GM21381 (cell line): ENCODE measurements around the gene PLA2G6.

Source experiments
- ATAC-seq: cut with Tn5 transposase; IDR thresholded peaks from one replicate; pipeline ENCODE4 v1.9.1; 2021; ENCODE audit warnings: mild to moderate bottlenecking, moderate library complexity; ENCODE audit not compliant: unreplicated experiment

The PLA2G6 gene

DNA sequence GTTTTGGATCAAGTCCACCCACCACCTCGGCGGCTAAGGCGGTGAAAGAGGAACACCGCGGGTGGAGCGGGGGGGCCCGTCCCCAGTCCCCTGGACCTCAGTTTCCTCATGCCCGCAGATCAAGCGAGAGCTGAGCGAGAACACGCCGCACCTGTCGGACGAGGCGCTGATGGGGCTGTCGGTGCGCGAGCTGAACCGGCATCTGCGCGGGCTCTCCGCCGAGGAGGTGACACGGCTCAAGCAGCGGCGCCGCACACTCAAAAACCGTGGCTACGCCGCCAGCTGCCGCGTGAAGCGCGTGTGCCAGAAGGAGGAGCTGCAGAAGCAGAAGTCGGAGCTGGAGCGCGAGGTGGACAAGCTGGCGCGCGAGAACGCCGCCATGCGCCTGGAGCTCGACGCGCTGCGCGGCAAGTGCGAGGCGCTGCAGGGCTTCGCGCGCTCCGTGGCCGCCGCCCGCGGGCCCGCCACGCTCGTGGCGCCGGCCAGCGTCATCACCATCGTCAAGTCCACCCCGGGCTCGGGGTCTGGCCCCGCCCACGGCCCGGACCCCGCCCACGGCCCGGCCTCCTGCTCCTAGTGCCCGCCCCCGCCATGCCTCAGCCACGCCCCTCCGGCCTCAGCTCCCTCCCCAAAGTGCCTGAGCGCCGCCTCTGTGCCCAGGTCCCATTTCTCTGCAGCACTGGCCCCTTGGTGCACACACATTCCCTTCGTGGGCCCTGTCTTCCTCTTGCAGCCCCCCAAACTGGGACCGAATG, 32.8 kb upstream of the PLA2G6 start:
- no peak for ATAC-seq

DNA sequence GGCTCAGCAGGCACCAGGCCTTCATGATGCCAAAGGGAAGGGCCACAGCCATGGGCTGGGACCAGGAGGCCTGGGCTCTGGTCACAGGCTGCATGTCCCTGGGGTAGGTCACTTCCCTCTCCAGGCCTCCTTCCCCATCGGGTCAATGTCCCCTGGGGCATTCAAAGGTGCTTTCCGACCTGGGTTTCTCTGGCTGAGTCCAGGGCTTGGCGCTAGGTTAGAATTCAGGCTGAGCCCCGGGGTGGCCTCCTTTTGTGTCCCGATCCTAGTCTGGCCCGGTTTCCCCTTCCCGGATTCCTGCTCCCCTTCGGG, 32.3 kb upstream of the PLA2G6 start:
- ATAC-seq: no peak

DNA sequence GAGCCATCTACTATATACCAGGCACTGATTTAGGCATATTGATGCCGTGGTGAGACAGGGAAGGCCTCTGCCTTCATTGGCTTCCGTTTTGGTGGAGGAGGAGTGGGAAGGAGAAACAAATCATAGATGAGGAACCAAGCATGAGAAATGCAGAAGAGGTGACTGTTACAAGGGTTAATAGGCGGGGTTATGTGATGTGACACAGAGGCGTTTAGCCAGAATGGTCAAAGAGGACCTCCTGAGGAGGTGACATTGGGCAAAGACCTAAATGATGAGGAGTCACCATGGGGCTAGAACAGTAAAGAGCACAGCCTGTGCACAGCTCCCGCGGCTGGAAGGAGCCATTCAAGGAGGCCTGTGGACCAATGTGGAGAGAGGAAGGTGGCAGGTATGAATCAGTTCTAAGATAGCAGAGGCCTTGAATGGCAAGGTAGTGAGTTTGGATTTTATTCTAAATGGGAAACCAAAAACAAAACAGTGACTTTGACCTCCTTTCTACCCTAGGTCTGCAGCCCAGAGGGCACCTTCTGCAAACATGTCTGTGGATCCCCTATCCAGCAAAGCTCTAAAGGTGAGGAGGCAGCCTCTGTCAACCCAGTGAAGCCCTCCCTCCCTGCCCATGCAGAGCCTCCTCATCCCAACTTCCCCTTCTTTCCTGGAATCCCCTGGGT, 31.8 kb upstream of the PLA2G6 start:
- no peak for ATAC-seq

DNA sequence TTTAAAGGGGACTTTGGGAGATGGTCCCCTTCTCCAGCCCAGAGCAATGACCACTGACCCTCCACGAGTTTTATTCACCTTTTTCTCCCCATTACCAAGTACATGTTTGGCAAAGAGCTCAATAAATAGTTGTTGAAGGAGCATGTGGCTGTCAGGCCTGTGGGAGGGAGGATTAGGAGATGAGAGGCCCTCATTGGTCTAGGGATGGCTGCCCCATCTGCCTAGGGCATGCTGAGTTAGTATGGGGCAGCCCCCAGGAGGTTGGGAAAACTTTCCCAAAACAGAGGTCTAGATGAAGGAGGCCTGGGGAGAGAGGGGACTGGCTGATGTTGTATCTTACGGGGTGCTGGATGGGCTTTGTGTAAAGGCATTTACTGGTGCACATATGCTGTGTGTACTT, 30.8 kb upstream of the PLA2G6 start:
- no peak for ATAC-seq

DNA sequence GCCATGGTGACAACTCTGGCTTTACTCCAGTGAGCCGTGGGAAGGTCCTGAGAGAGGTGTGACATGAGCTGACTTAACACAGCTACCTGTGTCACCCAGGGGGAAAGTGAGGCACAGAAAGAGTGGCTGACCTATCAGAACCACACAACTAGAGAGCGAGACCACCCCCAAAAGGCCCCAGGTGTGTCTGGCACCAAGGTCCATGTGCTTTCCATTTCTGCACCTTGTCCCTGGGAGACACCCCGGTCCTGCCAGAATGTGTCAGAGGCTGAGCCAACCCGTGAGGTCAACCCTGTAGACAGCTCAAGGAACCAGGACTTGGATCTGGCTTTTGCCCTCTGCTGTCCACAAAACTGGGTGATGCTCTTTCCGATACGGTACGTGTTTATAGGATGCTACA, 29.9 kb upstream of the PLA2G6 start:
- no peak for ATAC-seq

DNA sequence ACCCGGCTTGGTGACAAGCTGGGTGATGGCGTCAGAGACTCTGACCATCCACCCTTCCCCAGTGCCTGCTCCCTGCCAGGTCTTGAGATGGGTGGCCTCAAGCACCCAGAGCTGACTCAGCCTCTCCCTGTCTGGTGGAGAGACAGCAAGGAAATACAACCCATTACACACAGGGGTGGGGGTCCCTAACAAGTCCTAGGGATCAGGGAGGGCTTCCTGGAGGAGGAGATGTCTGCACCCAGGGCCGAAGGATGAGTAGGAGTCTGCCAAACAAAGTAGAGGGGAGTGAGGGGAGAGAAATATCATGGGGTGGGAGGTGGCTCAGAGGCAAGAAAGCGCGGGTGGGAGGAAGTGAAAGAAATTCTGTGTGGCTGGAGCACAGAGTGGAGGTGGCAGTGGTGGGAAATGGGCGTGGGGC, 26.9 kb upstream of the PLA2G6 start:
- ATAC-seq: no peak

DNA sequence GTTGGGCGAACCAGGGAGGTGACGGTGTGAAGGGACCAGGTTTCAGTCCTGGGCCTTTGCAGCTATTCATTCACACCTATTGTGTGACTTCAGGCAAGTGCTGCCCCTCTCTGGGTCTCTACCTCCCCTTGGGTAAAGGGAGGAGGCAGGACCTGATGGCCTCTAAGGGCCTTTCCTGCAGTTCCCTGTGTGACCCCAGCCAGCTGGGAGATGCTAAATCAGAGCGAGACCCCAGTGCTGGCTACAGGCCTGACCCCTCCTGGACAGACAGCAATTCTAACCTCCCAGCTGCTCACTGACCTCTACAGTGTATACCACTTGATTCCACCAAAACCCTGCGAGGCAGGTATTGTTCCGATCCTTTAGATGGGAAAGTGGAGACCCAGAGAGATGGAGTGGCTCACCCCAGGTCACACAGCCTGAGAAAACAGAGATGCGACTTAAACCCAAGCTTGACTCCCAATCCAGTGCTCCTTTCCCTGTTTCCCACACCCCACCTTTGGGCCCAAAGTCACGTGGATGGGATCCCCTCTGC, 26.3 kb upstream of the PLA2G6 start:
- no peak for ATAC-seq

DNA sequence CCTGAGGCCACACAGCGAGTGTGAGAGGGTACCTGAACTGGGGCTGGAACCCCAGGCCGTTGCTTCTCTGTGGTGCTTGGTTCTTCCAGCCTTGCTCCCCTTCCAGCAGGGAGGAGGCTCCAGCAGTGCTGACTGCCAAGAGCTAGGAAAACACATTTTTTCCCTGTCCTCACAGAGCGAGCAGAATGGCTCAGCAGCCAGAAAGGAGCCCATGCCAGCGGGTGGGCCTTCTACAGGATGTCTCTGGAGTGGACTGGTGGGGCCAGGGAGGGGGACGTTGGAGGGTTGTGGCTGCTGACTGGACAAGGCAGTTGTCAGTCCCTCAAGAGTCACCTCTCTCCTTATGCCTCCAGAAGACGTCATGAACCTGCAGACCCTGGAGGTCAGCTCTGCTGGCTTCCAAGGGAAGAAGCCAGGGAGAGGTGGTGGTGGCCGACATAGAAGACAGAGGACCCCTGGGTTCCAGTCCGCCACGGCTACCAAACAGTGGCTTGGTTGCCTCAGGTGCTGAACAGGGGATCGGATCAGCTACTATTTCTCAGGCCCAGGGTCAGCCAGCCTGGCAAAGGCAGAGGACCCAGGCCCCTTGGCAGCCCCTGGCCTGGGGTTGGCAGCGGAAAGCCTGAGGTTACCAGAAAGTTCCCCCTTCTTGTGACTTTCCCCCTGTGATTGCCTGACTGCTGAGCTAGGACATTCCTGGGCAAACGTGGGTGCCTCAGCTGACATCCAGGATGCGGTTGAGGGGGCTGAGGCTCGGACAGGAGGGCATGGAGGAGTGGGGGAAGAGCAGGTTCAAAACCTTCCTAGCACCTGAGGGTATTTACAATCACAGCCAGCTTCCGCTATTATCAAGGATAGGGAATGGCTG, 23.9 kb upstream of the PLA2G6 start:
- ATAC-seq: no peak

DNA sequence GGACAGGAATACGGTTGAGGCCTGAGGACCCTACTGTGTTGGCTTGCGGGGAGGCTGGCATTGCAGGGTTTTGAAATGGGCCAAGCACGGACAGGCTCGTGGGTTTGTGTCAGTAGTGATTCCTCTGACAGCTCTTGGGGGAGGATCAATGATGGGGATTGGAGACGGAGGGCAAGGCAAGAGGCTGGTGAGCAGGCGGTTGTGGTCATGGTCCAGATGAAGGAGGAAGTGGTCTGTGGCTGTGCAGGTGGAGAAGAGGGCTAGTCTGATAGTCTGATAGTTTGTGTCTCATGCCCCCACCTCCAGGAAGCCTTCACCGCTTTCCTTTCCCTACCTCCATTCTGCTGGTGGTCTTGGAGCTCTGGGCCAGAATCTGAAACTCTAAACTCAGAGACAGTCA, 23.2 kb upstream of the PLA2G6 start:
- no peak for ATAC-seq

DNA sequence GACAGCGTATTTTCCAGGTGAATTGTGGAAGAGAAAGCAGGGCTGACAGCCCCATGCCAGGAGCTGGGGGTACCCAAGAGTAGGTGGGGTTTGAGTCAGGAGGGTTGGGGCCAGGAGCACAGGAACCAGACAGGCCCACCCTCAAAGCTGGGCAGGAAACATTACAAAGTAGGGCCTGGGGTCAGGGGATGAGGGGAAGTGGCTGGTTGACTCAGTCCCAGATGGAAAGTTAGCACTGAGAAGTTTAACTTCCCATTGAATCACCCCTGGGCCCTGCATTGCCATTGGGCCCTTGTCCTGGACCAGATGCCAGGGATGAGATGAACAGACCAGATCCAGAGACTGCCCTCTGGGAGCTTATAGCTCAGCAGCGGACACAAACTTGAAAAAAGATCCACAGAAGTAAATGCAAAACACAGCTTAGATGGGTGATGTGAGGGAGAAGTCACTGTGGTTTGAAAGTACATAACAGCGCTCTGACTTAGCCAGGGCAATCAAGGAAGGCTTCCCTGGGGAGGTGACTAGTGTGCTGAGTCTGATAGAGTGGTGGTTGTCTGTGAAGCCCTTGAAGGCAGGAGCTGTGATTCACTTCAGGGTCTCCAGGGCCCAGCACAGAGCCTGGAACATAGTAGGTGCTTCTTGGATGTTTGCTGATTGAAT, 22.4 kb upstream of the PLA2G6 start:
- no peak for ATAC-seq

DNA sequence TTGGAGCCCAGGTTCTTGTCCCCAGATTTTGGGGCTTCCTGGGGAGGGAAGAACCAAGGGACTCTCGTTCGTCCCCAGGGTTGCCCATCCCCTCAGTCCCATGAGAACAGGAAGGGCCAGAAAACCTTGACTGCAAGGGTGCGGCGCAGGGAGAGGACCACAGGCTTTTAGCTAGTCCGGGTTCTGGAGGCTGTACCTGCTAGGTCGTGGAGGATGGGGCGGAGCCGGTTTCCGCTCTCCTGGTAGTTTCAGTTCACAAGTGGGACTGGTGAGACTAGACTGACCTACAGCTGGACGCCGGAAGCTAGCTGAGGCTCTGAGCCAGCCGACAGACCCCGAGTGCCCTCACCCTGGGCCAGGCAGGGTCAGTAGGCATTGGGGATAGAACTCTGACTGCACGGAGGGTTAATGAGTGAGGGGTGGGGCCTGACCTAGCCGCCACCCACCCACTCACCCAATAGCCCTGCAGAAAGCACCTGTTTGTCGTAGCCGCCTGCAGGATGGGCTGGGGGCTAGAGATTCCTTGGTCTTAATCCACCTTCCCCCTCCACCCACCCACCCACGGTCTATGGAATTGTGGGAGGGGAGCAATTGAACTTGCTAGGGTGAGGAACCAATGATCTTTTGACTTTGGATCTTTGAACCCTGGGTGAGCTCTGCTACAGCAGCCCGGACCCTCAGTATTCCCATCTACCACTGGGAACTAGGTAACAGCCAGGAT, 21.6 kb upstream of the PLA2G6 start:
- ATAC-seq: no peak

DNA sequence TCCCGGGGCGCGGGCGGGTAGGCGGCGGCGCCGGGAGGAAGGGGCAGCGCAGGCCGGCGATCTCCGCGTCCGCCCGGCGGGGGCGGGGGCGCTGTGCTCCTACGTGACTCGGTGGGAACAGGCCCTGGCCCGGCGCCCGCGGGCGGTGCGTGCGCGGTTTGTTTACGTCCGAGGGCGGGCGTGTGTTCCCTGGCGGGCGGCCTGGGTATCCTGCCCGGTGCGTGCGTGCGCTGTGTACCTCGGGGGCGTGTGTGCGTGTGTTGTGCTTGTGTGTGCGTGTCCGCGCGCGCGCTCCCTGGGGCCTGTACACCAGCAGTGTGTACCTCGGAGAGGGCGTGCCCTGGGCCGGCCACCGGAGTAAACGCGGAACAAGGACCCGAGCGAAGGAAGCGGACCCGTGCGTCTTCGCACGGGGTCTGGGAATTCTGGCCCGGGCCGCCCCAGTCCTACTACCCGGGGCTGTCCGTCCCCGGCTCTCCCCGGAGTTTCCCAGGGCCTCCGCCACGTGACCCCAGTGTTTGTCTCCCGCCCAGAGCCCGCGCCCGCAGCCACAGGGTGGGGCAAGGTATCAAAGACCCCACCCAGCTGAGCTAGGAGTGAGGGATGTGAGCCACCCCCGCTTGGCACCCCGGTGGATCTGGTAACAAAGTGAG, 20.9 kb upstream of the PLA2G6 start:
- ATAC-seq: peak; percentile 12

DNA sequence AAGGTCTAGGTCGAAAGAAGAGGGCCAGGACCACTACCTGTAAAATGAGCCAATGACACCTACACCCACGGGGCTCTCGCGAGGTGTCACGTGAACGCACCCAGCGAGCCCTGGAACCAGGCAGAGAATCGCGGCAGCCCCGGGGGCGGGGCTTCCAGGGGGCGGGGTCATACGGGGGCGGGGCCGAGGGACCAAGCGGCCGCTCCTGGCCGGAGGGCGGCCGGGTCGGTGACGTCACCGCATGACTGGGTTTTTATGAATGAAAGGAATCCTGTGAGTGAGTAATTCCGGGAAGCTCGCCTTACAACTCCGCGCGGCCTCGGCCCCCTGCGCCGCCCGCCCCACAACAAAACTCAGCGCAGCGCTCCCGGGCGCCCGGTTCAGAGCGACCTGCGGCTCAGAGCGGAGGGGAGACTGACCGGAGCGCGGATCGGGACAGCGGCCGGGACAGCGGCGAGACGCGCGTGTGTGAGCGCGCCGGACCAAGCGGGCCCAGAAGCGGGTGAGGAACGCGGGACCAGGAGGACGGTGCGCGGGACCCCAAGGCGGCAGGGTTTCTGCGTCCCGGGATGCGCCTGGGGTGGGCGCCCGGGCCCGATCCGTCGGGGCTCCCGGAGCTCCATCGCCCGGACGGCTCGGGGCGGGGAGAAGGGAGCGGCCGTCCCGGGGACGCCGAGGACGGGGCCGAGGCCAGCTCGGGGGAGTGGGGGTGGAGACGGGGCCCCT, 20.2 kb upstream of the PLA2G6 start, which contains the start of gene MAFF:
Gene MAFF, plus strand, starts transcription at position 284 of the 726 bp plus-strand sequence. CDS start 11,860 bp downstream, outside the sequence.
- peak; percentile 49 for ATAC-seq

DNA sequence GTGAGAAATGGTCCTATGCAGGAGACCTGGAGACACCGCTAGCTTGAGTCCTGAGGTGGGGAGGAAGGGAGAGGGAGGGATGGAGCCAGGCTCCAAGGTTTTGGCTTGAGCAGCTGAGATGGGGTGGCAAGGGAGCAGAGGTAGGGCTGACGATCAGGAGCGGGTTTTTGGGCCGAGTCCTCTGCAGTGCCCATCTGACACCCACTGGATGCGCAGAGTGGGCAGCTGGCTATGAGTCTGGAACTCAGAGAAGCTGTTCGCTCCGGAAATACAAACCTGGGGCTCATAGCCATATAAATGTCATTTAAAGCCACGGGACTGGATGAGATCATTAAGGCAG, 19.7 kb upstream of the PLA2G6 start:
- ATAC-seq: no peak

DNA sequence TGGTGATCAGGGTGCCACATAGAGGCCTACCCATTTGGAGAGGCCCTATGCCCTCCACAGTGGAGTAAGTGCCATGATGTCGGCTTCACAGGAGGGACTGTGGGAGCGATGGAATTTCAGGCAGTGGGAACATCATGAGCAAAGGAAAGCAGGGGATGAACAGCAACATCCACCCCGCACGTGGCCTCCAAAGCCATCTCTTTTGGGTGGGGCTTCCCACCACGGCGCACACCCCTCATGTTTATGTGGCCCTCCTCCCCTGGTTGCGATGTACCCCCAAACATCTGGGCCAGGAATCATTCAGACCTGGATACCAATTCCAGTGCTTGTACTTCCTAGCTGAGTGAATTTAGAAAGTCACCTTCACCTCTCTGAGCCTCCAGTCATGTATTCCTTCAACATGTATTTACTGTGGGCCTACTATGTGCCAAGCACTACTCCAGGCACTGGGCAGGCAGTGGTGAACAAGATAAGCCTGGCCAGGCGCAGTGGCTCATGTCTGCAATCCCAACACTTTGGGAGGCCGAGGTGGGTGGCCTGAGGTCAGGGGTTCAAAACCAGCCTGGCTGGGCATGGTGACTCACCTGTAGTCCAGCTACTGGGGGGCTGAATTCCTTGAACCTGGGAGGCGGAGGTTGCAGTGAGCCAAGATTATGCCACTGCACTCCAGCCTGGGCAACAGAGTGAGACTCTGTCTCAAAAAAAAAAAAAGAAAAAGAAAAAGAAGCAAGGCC, 18.4 kb upstream of the PLA2G6 start:
- no peak for ATAC-seq

DNA sequence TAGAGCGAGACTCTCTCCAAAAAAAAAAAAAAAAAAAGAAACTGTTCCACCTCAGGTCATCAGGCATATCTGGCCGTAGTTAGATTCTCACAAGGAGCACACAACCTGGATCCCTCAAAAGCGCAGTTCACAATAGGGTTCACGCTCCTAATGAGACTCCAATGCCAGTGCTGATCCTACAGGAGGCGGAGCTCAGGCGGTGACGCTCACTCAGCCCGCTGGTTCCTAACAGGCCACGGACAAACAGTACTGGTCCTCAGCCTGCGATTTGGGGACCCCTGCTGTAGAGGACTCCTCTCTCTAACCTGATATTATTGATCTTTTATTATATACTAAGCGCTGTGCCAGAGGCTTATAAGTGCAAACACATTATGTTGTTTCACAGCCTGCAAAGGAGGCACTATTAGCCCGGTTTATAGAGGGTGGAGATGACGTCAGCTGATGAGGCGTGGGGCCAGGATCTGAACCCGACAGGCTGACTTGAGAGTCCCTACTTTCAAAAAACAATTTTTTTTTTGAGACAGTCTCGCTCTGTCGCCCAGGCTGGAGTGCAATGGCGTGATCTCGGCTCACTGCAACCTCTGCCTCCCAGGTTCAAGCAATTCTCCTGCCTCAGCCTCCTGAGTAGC, 15.3 kb upstream of the PLA2G6 start:
- no peak for ATAC-seq

DNA sequence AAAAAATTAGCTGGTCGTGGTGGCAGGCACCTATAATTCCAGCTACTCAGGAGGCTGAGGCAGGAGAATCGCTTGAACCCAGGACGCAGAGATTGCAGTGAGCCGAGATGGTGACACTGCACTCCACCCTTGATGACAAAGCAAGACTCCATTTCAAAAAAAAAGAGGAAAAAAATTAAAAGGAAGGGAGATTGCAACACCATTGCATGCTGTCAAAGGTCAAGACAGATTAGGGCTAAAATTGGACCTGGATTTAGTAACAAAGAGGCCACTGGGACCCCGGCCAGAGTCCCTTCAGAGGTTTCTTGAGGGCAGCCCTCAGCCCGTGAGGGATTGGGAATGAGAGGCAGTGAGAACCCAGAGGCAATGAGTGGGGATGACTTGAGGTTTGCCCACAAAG, 11.9 kb upstream of the PLA2G6 start:
- ATAC-seq: no peak

DNA sequence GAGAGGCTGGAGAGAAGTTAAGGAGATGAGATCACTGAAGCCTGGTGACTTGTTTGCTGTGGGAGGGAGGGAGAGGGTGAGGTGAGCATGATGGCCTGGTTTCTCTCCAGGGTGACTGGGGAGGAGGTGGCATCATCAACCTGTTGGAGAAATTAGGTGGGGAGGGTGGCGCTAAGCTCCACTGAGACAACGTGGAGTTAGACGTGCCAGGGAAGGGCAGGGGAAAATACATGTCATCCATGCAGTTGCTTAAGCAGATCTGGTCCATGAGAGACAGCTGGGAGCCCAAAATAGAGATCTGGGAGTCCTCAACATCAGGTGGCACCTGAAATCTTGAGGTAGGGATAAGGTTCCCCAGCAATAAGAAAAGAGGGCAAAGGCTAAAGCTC, 10.8 kb upstream of the PLA2G6 start:
- no peak for ATAC-seq
